Activated CD8-positive, alpha-beta memory T cell treated with anti-CD3 and anti-CD28 coated beads, Interleukin-2, amount 10 ng/mL, durations not matched to agents 7 days and 5 days (primary cell): ENCODE data around the gene CLCN4. TPM values are rescaled to one million over a fixed set of nuclear protein-coding genes. Genes with fewer than 3 reads are reported as not detected.

ENCODE experiments used
- ATAC-seq: fragments of 150-1000 bp; cut with Tn5 transposase; one replicate; pipeline ENCODE4 v1.10.0; 2021; ENCODE audit warnings: moderate library complexity
- CTCF ChIA-PET: fragments of 350-600 bp; sonication (Branson Sonifier 250); formaldehyde crosslinking; loops from one replicate; lab custom pipeline; 2021; ENCODE audit warnings: antibody characterized with exemption; lab: Charles Lee
- DNase-seq: peaks from one replicate; pipeline ENCODE4 v3.0.0-alpha.2; 2020
- H3K27ac Mint-ChIP-seq: one replicate; pipeline ENCODE4 v1.8.0; 2021; ENCODE audit warnings: mild to moderate bottlenecking, mixed read lengths
- H3K27me3 Mint-ChIP-seq: one replicate; pipeline ENCODE4 v1.8.0; 2021; ENCODE audit warnings: mixed read lengths
- H3K36me3 Mint-ChIP-seq: one replicate; pipeline ENCODE4 v1.8.0; 2021; ENCODE audit warnings: mild to moderate bottlenecking, mixed read lengths
- H3K4me1 Mint-ChIP-seq: one replicate; pipeline ENCODE4 v1.8.0; 2021; ENCODE audit warnings: mixed read lengths
- H3K4me3 Mint-ChIP-seq: one replicate; pipeline ENCODE4 v1.8.0; 2021; ENCODE audit warnings: mild to moderate bottlenecking, moderate library complexity, mixed read lengths
- H3K9me3 Mint-ChIP-seq: one replicate; pipeline ENCODE4 v1.8.0; 2022; ENCODE audit warnings: low read depth, mixed read lengths
- total RNA-seq, 2 experiments: library from RNA; stranded (reverse); gene quantifications; one replicate each; pipeline ENCODE4 v1.2.3, GENCODE V29; 2021

The CLCN4 gene
- total RNA-seq, 2 experiments from 2014 or later, result 0.03 to 0.16 TPM

DNA sequence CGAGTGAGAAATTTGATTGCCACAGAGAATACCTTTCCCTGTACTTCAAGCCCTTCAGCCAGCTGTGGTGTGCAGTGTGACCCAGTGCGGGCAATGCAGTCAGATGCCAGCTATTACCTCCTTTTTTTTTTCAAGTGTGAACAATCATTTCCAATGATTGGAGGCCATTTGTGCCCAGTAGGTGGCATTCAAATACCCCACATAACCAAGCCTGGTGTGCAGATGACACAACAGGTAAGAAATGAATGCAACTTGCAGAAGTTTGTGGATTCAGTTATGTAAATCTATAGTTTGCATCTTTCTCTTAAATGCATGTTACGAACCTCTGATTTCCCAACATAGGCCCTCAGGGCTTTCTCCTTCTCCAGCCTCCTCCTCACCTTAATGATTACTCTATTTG, 98.0 kb downstream of the CLCN4 start:
- H3K4me3 Mint-ChIP-seq, result no peak overlapping the region
- DNase-seq (no peak), ATAC-seq (no peak)
- H3K9me3 Mint-ChIP-seq, result no peaks in the 10 kb centered on the region
- no peaks in the 10 kb centered on the region for H3K4me1 Mint-ChIP-seq
- H3K27ac Mint-ChIP-seq, result no peak overlapping the region
- CTCF ChIA-PET, result no interaction called here
- H3K36me3 Mint-ChIP-seq, result no peaks in the 10 kb centered on the region
- H3K27me3 Mint-ChIP-seq, result no peaks in the 10 kb centered on the region

DNA sequence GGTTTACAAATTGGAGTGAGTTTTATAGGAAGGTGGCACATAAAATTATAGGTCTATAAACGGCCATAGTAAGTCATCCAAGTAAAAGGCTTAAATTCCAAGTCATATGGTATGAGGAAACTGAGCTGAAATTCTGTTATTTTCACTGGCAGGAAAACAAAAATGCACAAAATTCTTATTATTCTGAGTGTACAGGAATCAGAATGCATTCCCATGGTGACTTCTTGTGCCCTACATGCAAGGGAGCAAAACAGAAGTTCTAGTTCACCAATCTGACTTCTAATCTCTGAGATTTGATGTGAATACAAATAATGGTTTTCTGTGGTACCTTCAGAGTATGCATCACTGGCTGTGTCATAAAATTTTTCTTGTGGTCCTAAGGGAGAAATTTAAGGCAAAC, 102.9 kb downstream of the CLCN4 start:
- Mint-ChIP-seq H3K36me3 (no peaks in the 10 kb centered on the region), H3K4me1 (no peaks in the 10 kb centered on the region), H3K27ac (no peak overlapping the region), H3K27me3 (no peaks in the 10 kb centered on the region), H3K4me3 (no peak overlapping the region), H3K9me3 (no peaks in the 10 kb centered on the region)
- CTCF ChIA-PET, result no interaction called here
- DNase-seq (no peak), ATAC-seq (no peak)

DNA sequence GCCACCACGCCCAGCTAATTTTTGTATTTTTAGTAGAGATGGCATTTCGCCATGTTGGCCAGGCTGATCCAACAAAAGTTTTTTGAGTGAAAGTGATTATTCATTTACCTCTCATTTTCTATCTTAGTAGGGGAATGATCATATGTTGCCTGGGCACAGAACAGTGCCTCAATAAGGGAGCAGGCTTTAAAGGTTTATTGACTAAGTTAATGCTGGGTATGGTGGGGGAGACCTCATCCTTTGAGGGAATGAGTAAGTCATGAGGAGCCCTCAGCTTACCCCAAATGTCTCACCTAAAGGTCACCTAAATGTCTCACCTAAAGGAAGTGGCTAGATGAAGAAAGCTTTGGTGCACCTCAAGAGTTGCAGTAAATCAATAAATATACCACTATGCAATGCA, 109.0 kb downstream of the CLCN4 start:
- H3K36me3 Mint-ChIP-seq, result no peaks in the 10 kb centered on the region
- H3K9me3 Mint-ChIP-seq, result no peaks in the 10 kb centered on the region
- no peak overlapping the region for H3K27ac Mint-ChIP-seq
- no peak overlapping the region for H3K4me3 Mint-ChIP-seq
- CTCF ChIA-PET, result no interaction called here
- no peaks in the 10 kb centered on the region for H3K27me3 Mint-ChIP-seq
- no peaks in the 10 kb centered on the region for H3K4me1 Mint-ChIP-seq
- ATAC-seq (no peak), DNase-seq (no peak)

DNA sequence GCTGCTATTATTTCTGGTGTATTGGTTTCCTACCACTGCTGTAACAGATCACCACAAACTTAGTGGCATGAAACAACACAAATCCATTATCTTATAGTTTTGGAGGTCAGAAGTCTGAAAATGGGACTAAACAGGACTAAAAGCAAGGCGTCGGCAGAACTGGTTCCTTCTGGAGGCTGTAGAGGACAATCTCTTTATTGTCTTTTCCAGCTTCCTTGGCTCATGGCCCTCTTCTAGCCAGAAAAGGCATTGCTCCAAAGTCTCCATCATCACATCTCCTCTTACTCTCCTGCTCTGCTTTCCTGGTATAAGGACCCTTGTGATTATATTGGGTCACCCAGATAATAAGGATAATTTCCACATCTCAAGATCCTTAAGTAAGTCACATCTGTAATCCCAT, 121.9 kb downstream of the CLCN4 start:
- Mint-ChIP-seq H3K4me1 (no peaks in the 10 kb centered on the region), H3K27ac (no peak overlapping the region), H3K27me3 (no peaks in the 10 kb centered on the region), H3K9me3 (no peaks in the 10 kb centered on the region), H3K4me3 (no peak overlapping the region), H3K36me3 (no peaks in the 10 kb centered on the region)
- ATAC-seq (no peak), DNase-seq (no peak)
- CTCF ChIA-PET, result no interaction called here

DNA sequence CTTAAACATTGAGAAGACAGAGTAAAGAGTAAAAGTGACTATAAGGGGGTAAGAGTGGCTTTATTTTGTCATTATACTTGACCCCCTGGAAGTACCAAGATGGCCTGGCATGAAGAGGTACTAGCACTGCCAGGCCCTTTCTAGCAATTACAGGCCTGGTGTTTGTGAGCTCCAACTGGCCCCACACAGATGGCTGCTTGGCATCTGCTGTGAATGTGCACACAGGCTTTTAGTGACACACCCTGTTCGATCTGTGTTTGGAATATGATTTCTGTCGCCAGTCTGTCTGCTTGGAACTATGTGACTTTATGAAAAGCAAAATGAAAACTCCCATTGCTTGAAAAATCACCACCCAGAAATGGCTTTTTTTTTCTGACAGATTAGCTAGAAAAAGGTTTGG, 123.3 kb downstream of the CLCN4 start:
- Mint-ChIP-seq H3K9me3 (no peaks in the 10 kb centered on the region), H3K27ac (no peak overlapping the region), H3K36me3 (no peaks in the 10 kb centered on the region), H3K4me1 (no peaks in the 10 kb centered on the region), H3K4me3 (no peak overlapping the region), H3K27me3 (no peaks in the 10 kb centered on the region)
- DNase-seq (no peak), ATAC-seq (no peak)
- CTCF ChIA-PET, result no interaction called here

DNA sequence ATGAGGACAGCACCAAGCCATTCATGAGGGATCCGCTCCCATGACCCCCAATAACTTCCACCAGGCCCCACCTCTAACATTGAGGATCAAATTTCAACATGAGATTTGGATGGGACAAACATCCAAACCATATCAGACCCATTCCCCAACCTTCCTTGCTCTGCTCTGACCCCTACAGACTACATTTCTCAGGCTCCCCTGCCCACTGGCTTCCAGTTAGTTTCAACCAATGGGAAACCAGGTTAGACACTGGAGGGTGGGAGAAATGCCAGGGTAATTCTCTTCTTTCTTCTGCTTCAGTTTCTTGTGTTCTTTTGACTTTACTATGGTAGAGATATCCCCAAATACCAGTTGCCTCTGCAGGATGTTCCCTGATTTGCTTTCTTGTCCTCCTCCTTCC, 125.7 kb downstream of the CLCN4 start:
- Mint-ChIP-seq H3K27ac (no peak overlapping the region), H3K4me1 (no peaks in the 10 kb centered on the region), H3K4me3 (no peak overlapping the region), H3K9me3 (no peaks in the 10 kb centered on the region), H3K36me3 (no peaks in the 10 kb centered on the region), H3K27me3 (no peaks in the 10 kb centered on the region)
- no peak for DNase-seq
- ATAC-seq, result no peak
- CTCF ChIA-PET, result no interaction called here

DNA sequence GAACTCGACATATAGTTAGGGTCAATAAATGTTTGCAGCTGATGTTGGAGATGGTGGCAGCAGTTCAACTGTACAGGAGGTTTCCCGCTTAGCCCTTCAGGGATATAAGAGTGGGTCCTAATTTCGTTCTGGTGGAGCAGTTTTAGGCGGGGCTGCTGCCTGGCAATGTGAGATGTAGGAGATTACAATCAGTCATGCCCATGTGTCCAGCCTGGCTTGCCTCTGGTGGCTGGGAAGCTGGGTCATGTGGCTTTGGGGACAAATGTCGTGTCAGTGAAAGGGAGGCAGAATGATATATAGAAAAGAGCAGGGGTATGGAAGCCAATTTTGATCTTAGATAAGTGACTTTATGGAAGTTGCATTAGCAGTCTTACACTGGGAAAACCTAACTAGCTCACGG, 129.4 kb downstream of the CLCN4 start:
- no peaks in the 10 kb centered on the region for H3K9me3 Mint-ChIP-seq
- H3K27ac Mint-ChIP-seq, result no peak overlapping the region
- no peaks in the 10 kb centered on the region for H3K36me3 Mint-ChIP-seq
- ATAC-seq (no peak), DNase-seq (no peak)
- no peak overlapping the region for H3K4me3 Mint-ChIP-seq
- CTCF ChIA-PET, result no interaction called here
- H3K27me3 Mint-ChIP-seq, result no peaks in the 10 kb centered on the region
- no peaks in the 10 kb centered on the region for H3K4me1 Mint-ChIP-seq

Other genes with a start within 250 kb of the CLCN4 start
- not detected for gene CLDN34, start 189.6 kb upstream of the CLCN4 start, total RNA-seq